HL-60 (cell line): Measurements from ENCODE around the gene RANBP3.

Source experiments
- GABPA ChIP-seq: IDR thresholded peaks from 2 replicates; pipeline ENCODE4 v1.6.1; 2012; ENCODE audit warnings: low read depth
- POLR2AphosphoS5 ChIP-seq: IDR thresholded peaks from 2 replicates; pipeline ENCODE4 v1.6.1; 2012; ENCODE audit warnings: low read depth
- TF ChIP-seq, protein P1 (sequence below): IDR thresholded peaks from one replicate; pipeline ENCODE4 v1.5.1; 2011; ENCODE audit warnings: low read length, control low read depth, inconsistent platforms; ENCODE audit not compliant: insufficient read depth
- TF ChIP-seq, protein P2 (sequence below): IDR thresholded peaks from 2 replicates; pipeline ENCODE4 v1.6.1; 2012; ENCODE audit warnings: low read depth; ENCODE audit not compliant: insufficient replicate concordance

DNA sequence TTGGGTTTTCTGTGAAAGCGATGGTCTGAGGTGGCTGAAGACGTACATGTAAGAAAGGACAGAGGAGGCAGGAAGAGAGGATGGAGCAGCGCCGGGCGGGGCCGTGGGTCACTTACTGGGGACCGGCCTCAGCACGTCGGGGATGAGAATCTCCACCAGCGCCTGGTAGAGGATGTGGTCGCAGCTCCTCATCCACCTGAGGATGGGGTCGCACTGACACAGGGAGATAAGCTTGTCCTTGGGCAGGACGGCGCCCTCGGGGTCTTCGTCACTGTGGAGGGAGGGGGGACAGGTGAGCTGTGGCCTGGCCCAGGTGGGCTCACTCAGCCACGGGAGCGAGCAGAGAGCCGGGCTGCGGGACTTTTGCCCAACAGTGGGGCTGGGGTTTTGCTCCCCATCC, 29.0 kb upstream of the RANBP3 start:
- TF ChIP-seq, protein P1, sequence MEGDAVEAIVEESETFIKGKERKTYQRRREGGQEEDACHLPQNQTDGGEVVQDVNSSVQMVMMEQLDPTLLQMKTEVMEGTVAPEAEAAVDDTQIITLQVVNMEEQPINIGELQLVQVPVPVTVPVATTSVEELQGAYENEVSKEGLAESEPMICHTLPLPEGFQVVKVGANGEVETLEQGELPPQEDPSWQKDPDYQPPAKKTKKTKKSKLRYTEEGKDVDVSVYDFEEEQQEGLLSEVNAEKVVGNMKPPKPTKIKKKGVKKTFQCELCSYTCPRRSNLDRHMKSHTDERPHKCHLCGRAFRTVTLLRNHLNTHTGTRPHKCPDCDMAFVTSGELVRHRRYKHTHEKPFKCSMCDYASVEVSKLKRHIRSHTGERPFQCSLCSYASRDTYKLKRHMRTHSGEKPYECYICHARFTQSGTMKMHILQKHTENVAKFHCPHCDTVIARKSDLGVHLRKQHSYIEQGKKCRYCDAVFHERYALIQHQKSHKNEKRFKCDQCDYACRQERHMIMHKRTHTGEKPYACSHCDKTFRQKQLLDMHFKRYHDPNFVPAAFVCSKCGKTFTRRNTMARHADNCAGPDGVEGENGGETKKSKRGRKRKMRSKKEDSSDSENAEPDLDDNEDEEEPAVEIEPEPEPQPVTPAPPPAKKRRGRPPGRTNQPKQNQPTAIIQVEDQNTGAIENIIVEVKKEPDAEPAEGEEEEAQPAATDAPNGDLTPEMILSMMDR: no peak
- TF ChIP-seq GABPA: no peak
- no peak for TF ChIP-seq POLR2AphosphoS5
- TF ChIP-seq, protein P2, sequence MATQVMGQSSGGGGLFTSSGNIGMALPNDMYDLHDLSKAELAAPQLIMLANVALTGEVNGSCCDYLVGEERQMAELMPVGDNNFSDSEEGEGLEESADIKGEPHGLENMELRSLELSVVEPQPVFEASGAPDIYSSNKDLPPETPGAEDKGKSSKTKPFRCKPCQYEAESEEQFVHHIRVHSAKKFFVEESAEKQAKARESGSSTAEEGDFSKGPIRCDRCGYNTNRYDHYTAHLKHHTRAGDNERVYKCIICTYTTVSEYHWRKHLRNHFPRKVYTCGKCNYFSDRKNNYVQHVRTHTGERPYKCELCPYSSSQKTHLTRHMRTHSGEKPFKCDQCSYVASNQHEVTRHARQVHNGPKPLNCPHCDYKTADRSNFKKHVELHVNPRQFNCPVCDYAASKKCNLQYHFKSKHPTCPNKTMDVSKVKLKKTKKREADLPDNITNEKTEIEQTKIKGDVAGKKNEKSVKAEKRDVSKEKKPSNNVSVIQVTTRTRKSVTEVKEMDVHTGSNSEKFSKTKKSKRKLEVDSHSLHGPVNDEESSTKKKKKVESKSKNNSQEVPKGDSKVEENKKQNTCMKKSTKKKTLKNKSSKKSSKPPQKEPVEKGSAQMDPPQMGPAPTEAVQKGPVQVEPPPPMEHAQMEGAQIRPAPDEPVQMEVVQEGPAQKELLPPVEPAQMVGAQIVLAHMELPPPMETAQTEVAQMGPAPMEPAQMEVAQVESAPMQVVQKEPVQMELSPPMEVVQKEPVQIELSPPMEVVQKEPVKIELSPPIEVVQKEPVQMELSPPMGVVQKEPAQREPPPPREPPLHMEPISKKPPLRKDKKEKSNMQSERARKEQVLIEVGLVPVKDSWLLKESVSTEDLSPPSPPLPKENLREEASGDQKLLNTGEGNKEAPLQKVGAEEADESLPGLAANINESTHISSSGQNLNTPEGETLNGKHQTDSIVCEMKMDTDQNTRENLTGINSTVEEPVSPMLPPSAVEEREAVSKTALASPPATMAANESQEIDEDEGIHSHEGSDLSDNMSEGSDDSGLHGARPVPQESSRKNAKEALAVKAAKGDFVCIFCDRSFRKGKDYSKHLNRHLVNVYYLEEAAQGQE: no peak
